Peyer's patch (tissue), 4 donors: ENCODE data around the gene LRP11. TPM values are rescaled to one million over a fixed set of nuclear protein-coding genes. Genes with fewer than 3 reads are reported as not detected.
A peak's percentile ranks its signal among the peaks of the same experiment; 100 is the strongest.
"Not testable (repeated sequence)": the region's sequence is repeated elsewhere in the genome, so short reads cannot be mapped to it uniquely, and the experiment has no call there.

ENCODE experiments used
- DNase-seq, 3 donors: peaks; one replicate each; pipeline ENCODE4 v3.0.0-alpha.2; 2017 to 2019
- H3K27ac ChIP-seq, 4 donors: fragments of 200-600 bp; sonication (generic); one replicate each; pipeline ENCODE4 v1.5.1; 2016 to 2019
- H3K27me3 ChIP-seq, 2 donors: fragments of 200-600 bp; sonication (generic); one replicate each; pipeline ENCODE4 v1.5.1; 2019
- H3K36me3 ChIP-seq, 3 donors: fragments of 200-600 bp; sonication (generic); one replicate each; pipeline ENCODE4 v1.5.1; 2016 to 2019
- H3K4me1 ChIP-seq, 4 donors: fragments of 200-600 bp; sonication (generic); one replicate each; pipeline ENCODE4 v1.5.1; 2016 to 2019
- H3K4me3 ChIP-seq, 4 donors: fragments of 200-600 bp; sonication (generic); 1 replicate in 3 of 4; 2 replicates in 1 of 4; pipeline ENCODE4 v1.5.1; 2016 to 2019; ENCODE audit warnings: mild to moderate bottlenecking in 1 of 4
- H3K9me3 ChIP-seq, 4 donors: fragments of 200-600 bp; sonication (generic); one replicate each; pipeline ENCODE4 v1.5.1; 2016 to 2019; ENCODE audit warnings: mild to moderate bottlenecking in 1 of 4
- CTCF ChIP-seq, 6 experiments: fragments of 450-650 bp in 4 of 6; fragments of 200-600 bp in 2 of 6; sonication (generic) in 1 of 6; IDR thresholded peaks; one replicate each; pipeline ENCODE4 v1.5.1; 2017 to 2019; ENCODE audit warnings: antibody characterized with exemption in 6 of 6, mild to moderate bottlenecking in 3 of 6, moderate library complexity in 1 of 6
- POLR2A ChIP-seq, 2 donors: fragments of 450-650 bp; IDR thresholded peaks; one replicate each; pipeline ENCODE4 v1.5.1; 2017; ENCODE audit warnings: antibody characterized with exemption in 2 of 2, mild to moderate bottlenecking in 2 of 2, moderate library complexity in 2 of 2
- total RNA-seq, 4 donors: library from RNA; depleted of rRNA; stranded (reverse); fragments of >200 nt; gene quantifications; one replicate each; pipeline ENCODE4 v1.1.0, GENCODE V29; 2016

The LRP11 gene
- 10 to 100 TPM in 2 of 4 donors, 1 to 10 TPM in 2; 3.7 to 14.6 (median 11.0) TPM for total RNA-seq

GRCh38 chr6:149863698-149864577, at the start of gene LRP11:
TSS of gene LRP11 (minus strand) at chr6:149864359. CDS start at chr6:149864020, 339 bp downstream.
- H3K9me3 ChIP-seq, result no peaks in the 10 kb centered on the region
- H3K27me3 ChIP-seq, result no peaks in the 10 kb centered on the region
- H3K4me1 ChIP-seq, result peaks cover 0 to 22% (median 10%) of the 10 kb centered on the region in 4 donors
- no peaks in the 10 kb centered on the region for H3K36me3 ChIP-seq
- TF ChIP-seq POLR2A (IDR thresholded peaks at IDR 0.05) (peak; percentile 12 to 81), CTCF (IDR thresholded peaks at IDR 0.05) (no peak)
- H3K27ac ChIP-seq, result peak within 1 kb of the TSS; percentile 77 to 99 (median 92)
- peak within 1 kb of the TSS; percentile 66 to 92 (median 77) for H3K4me3 ChIP-seq
- DNase-seq, result peak; percentile 87 to 95 (median 93)

GRCh38 chr6:149913540-149914240, 49.5 kb upstream of the LRP11 start:
- H3K9me3 ChIP-seq, result peaks cover 0 to 6% (median 0%) of the 10 kb centered on the region in 4 donors
- H3K27me3 ChIP-seq, result no peaks in the 10 kb centered on the region
- H3K27ac ChIP-seq, result no peak overlapping the region
- no peak for DNase-seq
- TF ChIP-seq POLR2A (IDR thresholded peaks at IDR 0.05), result no peak
- TF ChIP-seq CTCF (IDR thresholded peaks at IDR 0.05), result no peak
- no peaks in the 10 kb centered on the region for H3K36me3 ChIP-seq
- no peaks in the 10 kb centered on the region for H3K4me1 ChIP-seq
- no peak overlapping the region for H3K4me3 ChIP-seq

GRCh38 chr6:149913085-149913484, 48.9 kb upstream of the LRP11 start:
- Histone ChIP-seq H3K27me3 (no peaks in the 10 kb centered on the region), H3K4me3 (no peak overlapping the region), H3K4me1 (no peaks in the 10 kb centered on the region), H3K9me3 (peaks cover 0 to 12% (median 1%) of the 10 kb centered on the region in 4 donors), H3K27ac (no peak overlapping the region), H3K36me3 (no peaks in the 10 kb centered on the region)
- TF ChIP-seq CTCF (IDR thresholded peaks at IDR 0.05), result no peak
- no peak for TF ChIP-seq POLR2A (IDR thresholded peaks at IDR 0.05)
- DNase-seq, result no peak

- H3K9me3 ChIP-seq, result peaks cover 0 to 14% (median 2%) of the 10 kb centered on the region in 4 donors
- H3K27me3 ChIP-seq, H3K4me3 ChIP-seq, H3K36me3 ChIP-seq, DNase-seq, H3K4me1 ChIP-seq, H3K27ac ChIP-seq: not testable (repeated sequence)
Observed at GRCh38 chr6:149912680-149913079, 48.5 kb upstream of the LRP11 start.

GRCh38 chr6:149910721-149911151, 46.6 kb upstream of the LRP11 start:
- no peak overlapping the region for H3K27ac ChIP-seq
- peaks cover 0 to 15% (median 2%) of the 10 kb centered on the region in 4 donors for H3K9me3 ChIP-seq
- H3K27me3 ChIP-seq, result no peaks in the 10 kb centered on the region
- no peaks in the 10 kb centered on the region for H3K36me3 ChIP-seq
- H3K4me1 ChIP-seq, result no peaks in the 10 kb centered on the region
- no peak overlapping the region for H3K4me3 ChIP-seq
- peak in 1 of 3 donors; percentile 32 for DNase-seq
- TF ChIP-seq POLR2A (IDR thresholded peaks at IDR 0.05) (no peak), CTCF (IDR thresholded peaks at IDR 0.05) (no peak)
